ENCODE data around the gene B4GALT7.

Gene B4GALT7

GRCh38 chr5:177594071-177594470 is 5.9 kb upstream of the B4GALT7 start:
- DNase-seq: no peak

DNA sequence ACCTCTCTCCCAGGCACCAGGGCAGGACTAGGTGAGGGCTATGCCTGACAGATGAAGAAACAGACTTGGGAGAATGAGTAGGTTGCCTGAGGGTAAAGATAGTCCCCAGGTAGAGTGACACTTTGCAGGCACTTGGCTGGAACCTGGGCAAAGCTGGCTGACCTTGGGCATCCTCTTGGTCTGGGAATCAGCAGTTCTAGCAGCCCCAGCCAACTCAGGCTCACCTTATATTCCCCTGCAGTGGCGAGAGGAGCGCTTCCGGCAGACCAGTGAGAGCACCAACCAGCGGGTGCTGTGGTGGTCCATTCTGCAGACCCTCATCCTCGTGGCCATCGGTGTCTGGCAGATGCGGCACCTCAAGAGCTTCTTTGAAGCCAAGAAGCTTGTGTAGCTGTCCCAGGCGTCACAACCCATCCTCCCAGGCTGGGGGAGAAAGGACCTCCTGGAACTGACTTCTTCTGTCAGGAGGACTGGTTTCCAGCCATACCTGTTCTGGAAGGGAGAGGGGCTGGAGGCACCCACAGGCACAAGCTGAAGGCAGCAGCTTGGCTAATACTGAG is 4.8 kb upstream of the B4GALT7 start:
- no peak for DNase-seq

DNA sequence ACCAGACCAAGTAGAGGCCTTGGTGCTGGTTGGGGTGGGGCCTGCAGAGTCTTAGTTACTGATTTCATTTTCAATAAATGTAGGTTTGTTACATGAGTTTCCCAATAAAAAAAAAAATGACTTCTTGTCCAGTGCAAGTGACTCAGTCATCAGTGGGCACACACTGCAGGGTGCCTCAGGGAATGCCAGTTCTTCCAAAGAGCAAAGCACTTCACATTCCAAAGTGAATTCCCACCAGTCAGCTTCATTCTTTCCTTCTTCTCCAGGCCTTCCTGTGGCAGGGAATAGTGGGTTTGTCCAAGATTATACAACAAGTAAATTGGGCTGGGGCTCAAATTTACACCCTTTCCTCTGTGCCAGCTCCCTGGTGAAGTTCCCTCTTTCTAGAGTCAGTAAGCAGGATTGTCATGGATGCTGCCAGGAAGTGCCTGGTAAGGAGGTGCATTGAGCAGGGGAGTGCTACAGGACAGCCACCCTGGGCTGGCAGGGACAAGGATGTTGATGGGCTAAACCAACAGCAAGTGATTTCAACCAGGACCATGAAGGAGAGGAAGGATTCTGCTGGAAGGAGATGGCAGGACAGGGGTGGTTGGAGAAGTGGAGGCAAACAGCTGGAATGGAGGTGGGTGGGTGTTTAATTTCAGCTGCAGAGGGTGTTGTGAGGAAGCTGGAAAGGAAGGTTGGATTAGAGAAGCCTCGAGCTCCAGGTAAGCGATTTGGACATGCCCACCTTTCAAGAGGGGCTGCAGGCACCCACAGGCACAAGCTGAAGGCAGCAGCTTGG is 3.7 kb upstream of the B4GALT7 start:
- DNase-seq: no peak

GRCh38 chr5:177596775-177597238 is 3.1 kb upstream of the B4GALT7 start:
- no peak for DNase-seq

- DNase-seq: no peak
Measured at GRCh38 chr5:177598477-177598876, 1.5 kb upstream of the B4GALT7 start.

DNA sequence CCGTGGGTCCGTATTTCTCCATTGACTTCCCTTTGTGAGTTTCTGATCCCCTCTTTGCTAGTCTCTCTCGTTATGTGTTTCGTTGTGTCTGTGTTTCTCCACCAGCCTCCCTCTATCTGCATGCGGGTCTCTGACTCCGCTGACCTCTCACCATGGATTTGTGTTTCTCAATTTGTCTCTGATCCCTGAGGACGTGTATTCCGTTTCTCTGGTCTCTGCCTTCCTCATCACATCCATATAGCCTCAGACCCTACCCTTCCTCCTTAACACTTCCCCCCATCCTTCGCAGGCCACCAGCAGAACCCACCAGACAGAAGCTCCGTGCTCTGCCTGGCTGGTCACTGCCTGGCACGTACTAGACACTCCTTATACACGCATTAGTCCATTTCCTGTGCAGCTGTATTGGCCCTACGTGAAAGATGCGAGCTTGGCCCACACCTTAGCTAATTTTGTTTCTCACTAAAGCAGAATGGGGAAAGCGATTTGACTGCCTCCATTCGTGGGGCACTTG is 631 bp downstream of the B4GALT7 start:
- DNase-seq: no peak

DNA sequence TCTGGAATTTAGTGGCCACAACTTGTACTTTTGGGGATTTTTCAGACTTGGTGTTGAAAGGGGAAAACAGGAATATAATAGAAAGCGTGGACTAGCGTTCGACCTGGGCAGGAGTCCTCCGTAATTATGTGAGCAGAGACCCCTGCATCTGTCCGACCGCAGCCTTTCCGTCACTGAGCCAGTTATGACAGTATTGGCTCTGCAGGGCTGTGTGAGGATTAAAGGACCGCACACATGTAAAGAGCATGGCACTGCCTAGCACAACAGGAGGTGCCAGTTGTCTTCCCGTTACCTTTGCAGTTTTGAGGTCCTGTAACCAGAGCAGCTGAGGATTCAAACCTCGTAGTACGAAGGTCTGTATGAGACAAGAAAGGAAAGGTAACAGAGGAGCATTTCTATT is 1.2 kb downstream of the B4GALT7 start:
- no peak for DNase-seq

DNA sequence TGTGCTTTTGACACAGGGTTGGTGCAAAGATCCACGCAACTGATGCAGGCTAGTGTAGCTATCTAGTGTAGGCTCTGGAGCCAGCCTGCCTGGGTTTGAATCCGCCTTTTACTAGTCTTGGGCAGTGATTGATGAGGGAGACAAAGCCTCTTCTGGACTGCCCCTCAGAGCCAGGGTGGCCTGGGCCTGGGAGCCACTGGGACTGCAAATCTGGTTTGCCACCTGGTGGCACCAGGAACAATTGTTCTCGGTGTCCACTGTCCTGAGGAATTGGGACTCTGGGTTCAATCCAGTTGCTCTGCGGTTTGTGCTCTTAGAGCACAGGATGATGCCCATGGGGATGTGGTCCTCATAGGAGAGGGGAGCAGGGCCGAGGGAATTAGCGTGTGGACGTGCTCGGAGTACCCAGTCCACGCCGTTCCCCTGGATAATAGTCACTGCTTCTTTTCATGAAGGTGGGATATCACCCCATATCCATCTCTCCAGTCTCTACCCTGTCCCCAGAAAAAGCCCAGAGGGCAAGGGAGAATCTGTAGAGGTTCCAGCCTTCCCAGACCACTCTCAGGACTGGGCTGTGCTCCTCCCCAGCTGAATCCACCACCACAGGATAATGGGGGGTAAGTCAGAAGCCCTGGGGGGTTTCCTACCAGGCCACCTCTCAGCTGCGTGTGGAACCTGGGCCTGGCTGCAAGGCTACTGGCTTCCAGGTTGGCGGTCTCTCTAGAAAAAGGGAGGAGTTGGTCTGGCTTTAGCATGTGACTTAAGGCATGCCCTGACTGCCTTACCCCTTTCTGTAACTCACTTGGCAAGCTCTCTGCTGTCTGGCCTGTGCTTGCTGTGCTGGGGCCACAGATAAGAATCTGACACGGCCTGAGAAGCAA is 1.9 kb downstream of the B4GALT7 start:
- DNase-seq: no peak

DNA sequence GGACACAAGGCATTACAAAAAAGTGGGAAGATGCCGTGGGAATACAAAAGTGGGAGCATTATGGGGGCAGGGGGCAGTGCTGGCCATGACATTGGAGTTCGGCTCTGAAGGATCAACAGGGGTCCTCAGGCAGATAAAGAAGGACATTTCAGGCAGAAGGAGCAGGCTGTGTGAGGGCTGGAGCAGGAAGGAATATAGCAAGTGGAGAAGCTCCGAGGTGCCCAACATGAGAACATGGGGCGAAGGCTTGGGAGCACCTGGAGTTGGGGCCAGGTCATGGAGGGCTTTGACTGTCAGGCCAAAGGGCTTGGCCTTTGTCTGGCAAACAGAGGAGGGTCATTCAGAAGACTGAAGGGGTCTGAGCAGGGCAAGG is 2.5 kb downstream of the B4GALT7 start:
- no peak for DNase-seq

DNA sequence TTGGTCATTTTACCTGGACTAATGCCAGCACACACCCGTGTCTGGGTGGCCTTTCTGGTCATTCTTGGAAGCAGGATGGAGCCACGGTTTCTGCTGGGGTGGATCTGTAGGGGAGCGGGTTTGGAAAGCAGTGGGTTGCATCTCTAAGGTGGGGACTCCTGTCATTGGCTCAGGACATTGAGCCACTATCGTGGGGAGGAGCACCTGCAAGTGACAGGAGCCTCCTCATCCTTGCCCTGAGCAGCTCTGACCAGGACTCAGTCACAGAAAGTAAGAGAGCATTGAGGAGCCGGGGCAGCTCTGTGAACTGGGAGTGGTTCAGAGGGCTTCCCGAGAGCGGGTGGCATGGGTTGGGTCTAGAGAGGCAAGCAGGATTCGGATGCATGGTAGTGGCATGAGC is 3.7 kb downstream of the B4GALT7 start:
- no peak for DNase-seq

GRCh38 chr5:177604116-177604521 is 4.2 kb downstream of the B4GALT7 start:
- DNase-seq: no peak

- no peak for DNase-seq
Measured at GRCh38 chr5:177604656-177605055, 4.7 kb downstream of the B4GALT7 start.

GRCh38 chr5:177605078-177605477 is 5.1 kb downstream of the B4GALT7 start:
- DNase-seq: no peak

GRCh38 chr5:177605667-177606066 is 5.7 kb downstream of the B4GALT7 start:
- DNase-seq: no peak

DNA sequence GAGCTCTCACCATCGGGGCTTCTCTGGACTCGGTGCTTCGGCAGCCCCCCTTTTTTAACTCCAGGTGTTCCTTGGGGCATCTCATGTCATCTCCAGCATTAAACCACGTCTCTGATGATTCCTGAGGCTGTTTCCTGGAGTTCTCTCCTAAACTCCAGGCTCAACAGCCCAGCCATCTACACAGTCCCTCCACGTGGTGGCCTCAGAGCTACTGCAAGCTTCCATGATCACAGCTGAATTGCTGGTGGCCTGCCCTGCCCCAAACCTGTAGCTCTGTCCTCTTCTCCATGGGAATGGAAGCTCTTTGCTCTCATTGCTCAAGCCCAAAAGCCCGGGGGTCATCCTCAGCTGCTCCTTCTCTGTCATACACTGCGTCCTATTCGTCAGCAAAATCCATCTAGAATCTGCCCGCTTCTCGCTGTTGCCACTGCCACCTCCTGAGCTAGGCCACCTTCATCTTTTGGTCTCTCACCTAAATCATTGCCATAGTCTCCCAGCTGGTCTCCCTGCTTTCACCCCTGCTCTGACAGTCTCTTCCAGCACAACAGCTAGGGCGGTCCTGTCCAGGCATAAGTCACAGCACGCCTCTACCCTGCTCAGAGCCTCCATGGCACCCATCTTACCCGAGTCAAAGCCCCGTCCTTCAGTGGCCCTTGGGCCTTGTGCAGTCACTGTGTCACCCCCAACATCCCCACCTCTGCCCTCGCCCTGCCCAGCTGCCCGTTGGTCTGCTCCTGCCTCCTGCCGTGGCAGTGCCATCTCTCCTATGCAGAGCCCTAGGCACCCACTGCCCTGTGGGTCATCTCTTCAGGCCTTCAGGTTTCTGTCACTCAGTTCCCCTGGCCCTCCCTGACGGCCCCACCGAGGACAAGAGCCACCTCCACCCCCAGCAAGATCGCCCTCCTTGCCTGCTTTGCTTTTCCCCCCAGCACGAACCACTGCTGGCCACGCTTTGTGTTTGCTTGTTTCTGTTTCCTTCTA is 6.4 kb downstream of the B4GALT7 start:
- DNase-seq: no peak

DNA sequence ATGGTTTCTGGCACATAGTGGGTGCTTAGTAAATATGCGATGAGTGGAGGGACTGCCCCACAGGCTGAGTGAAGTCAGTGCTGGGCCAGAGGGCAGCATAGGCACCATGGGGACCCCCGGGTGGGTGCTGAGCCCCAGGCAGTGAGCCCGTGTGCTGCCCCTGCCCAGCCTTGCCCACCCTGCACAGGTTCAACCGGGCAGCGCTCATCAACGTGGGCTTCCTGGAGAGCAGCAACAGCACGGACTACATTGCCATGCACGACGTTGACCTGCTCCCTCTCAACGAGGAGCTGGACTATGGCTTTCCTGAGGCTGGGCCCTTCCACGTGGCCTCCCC is 7.2 kb downstream of the B4GALT7 start:
- DNase-seq: no peak

GRCh38 chr5:177607452-177608192 is 7.7 kb downstream of the B4GALT7 start:
- DNase-seq: peak; percentile 75

DNA sequence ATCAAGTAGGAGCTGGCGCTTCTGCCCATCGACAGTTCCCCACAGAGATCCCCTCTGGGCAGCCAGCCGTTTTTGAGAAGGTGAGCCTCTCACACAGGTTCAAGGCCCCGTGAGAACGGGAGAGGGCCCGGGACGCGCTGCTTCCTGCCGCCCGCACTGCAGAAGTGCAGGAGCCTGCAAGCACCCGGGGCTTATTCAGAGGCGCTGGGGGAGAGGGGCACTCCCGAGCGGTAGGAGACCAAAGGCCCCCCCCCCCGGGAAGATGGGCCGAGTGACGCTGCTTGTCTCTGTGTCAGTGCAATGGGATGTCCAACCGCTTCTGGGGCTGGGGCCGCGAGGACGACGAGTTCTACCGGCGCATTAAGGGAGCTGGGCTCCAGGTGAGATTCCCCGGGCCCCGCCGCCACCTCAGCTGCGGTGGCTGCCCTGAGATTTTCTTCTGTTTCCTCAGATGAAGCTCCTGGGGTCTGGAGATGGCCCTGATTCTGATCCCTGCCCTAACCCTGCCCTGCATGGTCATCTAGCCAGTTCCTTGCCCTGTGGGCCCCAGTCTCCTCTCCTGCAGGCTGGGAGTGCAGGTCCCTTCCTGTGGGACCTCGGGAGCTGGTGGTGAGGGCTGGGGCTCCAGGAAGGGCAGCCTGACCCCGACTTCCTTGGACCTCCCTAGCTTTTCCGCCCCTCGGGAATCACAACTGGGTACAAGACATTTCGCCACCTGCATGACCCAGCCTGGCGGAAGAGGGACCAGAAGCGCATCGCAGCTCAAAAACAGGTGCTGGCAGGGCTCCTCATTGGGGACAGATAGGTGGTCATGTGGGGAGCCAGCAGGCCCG is 8.5 kb downstream of the B4GALT7 start:
- no peak for DNase-seq

- no peak for DNase-seq
Measured at GRCh38 chr5:177609076-177610059, 9.4 kb downstream of the B4GALT7 start.
